ENCODE data around the gene SHB.

DNA sequence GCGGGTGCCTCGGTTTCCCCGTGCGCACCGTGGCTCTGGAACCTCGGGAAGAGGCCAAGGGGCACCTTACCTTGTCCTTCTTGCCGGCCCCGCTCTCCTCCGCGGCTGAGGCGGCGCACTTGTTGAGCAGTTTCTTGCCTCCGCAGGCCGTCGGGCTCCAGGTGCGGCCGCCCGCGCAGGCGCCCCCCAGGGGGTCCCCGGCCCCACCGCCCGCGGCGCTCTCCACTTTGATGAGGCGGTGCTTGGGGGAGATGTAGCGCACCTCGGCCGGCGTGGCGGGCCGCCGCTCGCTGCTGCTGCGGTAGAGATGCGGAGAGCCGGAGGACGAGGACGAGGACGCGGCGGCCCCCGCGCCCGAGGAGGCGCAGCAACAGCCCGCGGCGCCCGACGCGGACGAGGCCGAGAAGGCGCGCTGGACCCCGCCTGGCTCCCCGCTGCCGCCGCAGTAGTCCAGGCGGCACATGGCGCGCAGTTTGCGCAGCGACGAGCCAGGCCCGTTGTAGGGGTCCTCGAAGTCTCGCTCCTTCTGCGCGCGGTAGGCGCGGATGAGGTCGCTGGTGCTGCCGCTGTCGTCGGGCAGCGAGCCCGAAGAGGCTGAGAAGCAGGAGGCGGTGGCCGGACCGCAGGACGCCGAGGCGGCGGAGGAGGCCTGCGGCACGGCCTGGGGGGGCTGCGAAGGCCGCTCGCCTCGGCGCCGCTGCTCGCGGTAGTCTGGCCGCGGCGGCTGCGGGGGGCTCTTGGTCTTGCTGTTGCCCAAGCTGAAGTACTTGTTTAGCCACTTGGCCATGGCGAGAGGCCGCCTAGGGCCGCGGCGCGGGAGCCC, 957 bp downstream of the SHB start:
- TF ChIP-seq, protein P1, sequence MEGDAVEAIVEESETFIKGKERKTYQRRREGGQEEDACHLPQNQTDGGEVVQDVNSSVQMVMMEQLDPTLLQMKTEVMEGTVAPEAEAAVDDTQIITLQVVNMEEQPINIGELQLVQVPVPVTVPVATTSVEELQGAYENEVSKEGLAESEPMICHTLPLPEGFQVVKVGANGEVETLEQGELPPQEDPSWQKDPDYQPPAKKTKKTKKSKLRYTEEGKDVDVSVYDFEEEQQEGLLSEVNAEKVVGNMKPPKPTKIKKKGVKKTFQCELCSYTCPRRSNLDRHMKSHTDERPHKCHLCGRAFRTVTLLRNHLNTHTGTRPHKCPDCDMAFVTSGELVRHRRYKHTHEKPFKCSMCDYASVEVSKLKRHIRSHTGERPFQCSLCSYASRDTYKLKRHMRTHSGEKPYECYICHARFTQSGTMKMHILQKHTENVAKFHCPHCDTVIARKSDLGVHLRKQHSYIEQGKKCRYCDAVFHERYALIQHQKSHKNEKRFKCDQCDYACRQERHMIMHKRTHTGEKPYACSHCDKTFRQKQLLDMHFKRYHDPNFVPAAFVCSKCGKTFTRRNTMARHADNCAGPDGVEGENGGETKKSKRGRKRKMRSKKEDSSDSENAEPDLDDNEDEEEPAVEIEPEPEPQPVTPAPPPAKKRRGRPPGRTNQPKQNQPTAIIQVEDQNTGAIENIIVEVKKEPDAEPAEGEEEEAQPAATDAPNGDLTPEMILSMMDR (IDR thresholded peaks at IDR 0.05) = no peak
- TF ChIP-seq POLR2AphosphoS5 (IDR thresholded peaks at IDR 0.05) = no peak
- TF ChIP-seq POLR2A (IDR thresholded peaks at IDR 0.05) = no peak
- TF ChIP-seq EP300 (IDR thresholded peaks at IDR 0.05) = no peak
